ENCODE measurements around the gene CCDC34. TPM values are rescaled to one million over a fixed set of nuclear protein-coding genes. Genes with fewer than 3 reads are reported as not detected.

Gene CCDC34
- total and polyA plus RNA-seq, 2 of the 8 experiments (the other 6 are each of a cell fraction or from before 2014, with no cell fraction given) = 7.7 to 24.3 TPM

DNA sequence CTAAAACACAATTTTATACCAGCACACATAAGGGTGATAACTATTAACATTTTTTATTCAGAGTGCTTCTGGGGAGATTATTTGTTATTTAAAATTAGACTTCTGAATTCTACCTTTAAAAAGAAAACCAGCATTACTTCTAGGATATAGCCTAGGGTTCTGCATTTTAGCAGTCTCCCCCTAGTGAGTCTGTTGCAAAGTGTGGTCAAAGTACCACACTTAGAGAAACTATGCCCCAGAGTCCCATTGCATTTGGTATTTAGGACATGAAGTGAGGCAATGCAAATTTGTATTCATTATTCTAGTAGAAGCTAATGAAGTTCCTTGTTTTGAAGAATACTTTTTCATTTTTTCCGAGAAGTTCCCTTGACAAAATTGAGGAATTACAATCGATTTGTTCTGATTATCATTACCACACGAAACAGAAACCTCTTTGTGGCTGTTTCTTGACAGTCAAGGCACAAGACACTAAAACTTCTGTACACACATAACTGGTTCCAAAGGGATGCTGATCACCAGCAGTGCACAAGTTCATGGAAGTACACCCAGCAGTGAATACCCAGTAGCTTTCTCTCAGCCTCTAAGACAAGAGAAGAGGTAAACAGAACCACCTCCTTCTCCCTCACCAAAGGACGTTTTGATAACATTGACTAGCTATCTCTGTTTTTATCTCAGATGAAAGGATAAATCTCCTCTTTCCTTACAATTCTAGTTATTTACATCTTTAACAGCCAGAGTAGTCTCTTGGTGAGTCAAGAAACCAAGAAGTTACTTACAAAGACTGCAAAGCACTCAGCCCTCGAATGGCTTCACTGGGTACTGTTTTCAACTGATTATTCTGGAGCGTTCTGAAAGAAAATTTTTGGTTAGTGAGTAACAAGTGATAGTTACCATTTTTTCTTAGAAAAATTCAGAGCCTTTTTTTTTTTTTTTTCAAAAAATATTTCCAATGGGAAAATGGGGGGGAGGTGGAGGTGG is 27.6 kb upstream of the CCDC34 start (continued):
- no peak for TF ChIP-seq SIX5 (IDR thresholded peaks at IDR 0.05; ENCODE audit: low read depth, low read length)

All from H1 (cell line).